GM18498 (cell line): ENCODE results near the gene TBP.
"Not testable (repeated sequence)": the region's sequence is repeated elsewhere in the genome, so short reads cannot be mapped to it uniquely, and the experiment has no call there.

Experiments
- ATAC-seq: cut with Tn5 transposase; IDR thresholded peaks from one replicate; pipeline ENCODE4 v1.9.1; 2021; ENCODE audit warnings: mild to moderate bottlenecking, moderate library complexity; ENCODE audit not compliant: unreplicated experiment

TBP gene

GRCh38 chr6:170554013-170554795, at the start of gene TBP:
Gene TBP, plus strand, starts transcription at chr6:170554369. Its CDS starts 2,661 bp downstream, at chr6:170557030.
- peak; percentile 95 for ATAC-seq

- no peak for ATAC-seq
These were observed 49.7 kb upstream of the TBP start for GRCh38 chr6:170504479-170504878.

DNA sequence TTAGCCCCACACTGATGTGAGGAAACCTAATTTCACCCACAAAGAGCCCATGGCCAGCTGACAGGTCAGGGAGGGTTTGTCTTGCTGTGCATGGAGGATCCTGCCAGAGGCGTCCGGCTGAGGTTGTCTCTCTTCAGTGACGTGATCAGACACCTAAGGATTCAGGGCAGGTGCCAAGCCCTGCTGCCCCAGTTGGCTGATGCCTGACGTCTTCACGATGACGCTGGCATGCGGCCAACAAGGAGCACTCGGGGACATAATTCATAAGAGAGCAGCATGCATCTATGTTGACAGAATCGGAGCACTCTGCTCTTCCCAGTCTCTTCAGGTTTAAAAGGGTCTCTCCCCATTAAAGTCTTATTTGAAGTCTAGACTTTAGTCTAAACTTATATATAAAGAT, 48.9 kb upstream of the TBP start:
- no peak for ATAC-seq

DNA sequence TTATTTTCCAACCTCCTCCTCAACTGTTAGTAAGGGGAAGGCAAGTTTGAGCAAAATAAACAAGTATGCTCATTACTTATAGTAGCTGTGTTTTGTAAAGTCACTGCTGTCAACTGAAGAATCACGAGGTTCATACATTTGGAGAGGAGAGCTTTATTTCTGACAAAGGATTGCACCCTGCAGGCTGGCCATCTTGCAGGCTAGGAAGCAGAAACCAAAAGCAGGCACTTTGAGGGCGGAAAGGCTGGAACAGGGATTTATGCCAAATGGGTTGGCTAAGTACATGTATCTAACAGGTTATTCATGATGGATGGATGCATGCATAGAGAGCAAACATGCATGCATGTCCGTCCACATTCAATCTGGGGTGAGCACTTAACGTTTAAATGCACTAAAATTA, 47.7 kb upstream of the TBP start:
- no peak for ATAC-seq

DNA sequence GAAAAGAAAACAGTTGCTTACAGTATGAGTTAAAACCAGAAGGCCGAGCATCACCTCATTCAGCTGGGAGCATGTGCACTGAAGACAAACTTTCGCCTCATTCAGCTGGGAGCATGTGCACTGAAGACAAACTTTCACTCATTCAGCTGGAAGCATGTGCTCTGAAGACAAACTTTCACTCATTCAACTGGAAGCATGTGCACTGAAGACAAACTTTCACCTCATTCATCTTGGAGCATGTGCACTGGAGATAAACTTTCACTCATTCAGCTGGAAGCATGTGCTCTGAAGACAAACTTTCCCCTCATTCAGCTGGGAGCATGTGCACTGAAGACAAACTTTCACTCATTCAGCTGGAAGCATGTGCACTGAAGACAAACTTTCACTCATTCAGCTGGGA, 46.4 kb upstream of the TBP start:
- not testable (repeated sequence) for ATAC-seq

DNA sequence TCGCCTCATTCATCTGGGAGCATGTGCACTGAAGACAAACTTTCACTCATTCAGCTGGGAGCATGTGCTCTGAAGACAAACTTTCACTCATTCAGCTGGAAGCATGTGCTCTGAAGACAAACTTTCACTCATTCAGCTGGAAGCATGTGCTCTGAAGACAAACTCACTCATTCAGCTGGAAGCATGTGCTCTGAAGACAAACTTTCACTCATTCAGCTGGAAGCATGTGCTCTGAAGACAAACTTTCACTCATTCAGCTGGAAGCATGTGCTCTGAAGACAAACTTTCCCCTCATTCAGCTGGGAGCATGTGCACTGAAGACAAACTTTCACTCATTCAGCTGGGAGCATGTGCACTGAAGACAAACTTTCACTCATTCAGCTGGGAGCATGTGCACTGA, 45.9 kb upstream of the TBP start:
- ATAC-seq = not testable (repeated sequence)

DNA sequence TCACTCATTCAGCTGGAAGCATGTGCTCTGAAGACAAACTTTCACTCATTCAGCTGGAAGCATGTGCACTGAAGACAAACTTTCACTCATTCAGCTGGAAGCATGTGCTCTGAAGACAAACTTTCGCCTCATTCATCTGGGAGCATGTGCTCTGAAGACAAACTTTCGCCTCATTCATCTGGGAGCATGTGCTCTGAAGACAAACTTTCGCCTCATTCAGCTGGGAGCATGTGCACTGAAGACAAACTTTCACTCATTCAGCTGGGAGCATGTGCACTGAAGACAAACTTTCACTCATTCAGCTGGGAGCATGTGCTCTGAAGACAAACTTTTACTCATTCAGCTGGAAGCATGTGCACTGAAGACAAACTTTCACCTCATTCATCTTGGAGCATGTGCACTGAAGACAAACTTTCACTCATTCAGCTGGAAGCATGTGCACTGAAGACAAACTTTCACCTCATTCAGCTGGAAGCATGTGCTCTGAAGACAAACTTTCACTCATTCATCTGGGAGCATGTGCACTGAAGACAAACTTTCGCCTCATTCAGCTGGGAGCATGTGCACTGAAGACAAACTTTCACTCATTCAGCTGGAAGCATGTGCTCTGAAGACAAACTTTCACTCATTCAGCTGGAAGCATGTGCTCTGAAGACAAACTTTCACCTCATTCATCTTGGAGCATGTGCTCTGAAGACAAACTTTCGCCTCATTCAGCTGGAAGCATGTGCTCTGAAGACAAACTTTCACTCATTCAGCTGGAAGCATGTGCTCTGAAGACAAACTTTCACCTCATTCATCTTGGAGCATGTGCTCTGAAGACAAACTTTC, 45.1 kb upstream of the TBP start:
- ATAC-seq = not testable (repeated sequence)

DNA sequence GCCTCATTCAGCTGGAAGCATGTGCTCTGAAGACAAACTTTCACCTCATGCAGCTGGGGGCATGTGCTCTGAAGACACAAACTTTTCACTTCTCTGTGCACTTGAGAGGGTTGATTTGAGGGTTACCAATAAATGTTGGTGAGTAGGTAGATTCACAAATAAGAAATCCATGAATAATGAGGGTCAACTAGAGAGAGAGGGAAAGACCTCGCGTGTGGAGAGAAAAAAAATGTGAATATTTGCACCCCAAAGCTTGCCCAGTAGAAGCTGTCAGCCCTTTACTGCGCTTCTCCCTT, 44.5 kb upstream of the TBP start:
- ATAC-seq = no peak

DNA sequence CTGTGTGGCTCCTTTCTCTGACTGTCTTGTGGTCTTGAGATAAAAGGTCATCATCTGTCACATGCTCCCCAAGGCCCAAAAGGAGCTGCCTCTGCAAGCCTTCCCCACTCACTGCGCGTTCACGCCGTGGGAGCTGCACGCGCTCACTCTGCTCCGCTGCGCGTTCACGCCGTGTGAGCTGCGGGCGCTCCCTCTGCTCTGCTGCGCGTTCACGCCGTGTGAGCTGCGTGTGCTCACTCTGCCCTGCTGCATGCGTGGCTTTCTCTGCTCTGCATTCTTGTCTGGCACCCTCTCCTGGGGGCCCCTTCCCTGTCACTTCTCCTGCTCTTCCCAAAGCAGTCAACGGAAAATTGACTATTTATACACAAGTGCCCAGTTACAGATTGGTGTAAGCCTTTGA, 43.5 kb upstream of the TBP start:
- ATAC-seq = no peak

DNA sequence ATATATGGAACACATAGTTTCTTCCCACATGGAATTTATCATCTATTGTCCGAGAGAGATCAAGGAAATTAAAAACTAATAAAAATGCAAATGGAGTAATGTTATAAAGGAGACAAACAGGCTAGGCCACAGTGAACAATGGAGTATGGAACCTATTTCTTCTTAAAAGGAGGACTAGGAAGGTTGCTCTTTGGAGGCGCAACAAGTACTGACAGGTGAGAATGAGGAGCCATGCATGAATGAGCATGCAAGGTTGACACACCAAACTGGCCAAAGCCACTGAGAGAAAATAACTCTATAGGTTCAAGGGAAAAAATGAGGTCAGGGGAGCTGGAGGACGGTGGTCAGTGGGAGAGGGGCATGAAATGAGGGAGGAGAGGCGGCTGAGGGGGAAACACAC, 41.9 kb upstream of the TBP start:
- no peak for ATAC-seq

- no peak for ATAC-seq
These were observed 39.3 kb upstream of the TBP start for GRCh38 chr6:170514908-170515307.

DNA sequence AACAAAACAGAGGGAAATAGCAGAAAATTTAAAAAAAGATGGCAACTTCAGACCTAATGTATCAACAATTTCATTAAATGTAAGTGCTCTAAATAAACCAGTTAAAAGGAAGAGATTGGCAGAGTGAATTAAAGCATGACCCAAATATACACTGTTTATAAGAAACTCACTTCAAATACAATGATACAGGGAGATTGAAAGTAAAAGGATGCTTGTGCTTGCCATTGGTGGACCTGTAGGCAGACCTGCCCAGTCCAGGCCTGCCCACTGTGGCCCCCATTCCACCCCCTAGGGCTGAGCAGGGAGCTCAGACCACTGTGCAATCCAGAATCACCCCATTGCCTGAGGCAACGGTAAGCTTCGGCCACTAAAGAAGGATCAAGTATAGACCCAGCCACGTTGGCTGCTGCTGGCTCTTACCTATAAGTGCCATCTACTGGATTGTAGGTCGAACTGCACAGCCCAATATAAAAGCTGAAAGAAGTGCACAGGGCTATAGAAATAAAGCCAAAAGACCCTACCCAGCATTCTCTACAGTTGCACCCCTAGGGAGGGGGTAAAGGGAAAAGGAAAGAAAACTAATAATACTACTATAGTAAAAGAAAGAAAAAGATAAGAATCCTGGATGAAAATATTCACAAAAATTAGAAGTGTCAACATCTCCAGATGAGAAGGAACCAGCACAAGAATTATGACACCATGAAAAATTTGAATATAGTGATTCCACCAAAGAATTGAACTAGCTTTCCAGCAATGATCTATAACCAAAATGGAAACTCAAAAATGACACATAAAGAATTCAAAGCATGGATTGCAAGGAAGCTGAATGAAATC, 37.2 kb upstream of the TBP start:
- ATAC-seq = peak; percentile 98

GRCh38 chr6:170522565-170523183, 31.5 kb upstream of the TBP start:
- no peak for ATAC-seq

GRCh38 chr6:170523256-170524171, 30.7 kb upstream of the TBP start:
- no peak for ATAC-seq

DNA sequence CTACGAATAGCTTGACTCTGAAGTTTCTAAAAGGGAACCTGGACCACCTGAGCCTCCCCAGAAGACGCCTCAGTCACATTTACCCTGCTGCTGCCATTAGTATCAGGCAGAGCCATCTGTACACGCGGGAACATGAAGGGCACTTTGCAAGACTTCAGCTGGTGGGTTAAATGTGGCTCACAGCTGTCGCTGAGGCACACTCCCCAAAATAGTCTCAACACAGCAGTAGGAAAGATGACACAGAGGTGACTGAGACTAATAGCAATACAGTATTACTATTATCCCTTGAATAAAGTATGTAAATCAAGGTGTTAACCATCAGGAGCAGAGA, 30.0 kb upstream of the TBP start:
- no peak for ATAC-seq

GRCh38 chr6:170525795-170526194, 28.4 kb upstream of the TBP start:
- no peak for ATAC-seq

- ATAC-seq = not testable (repeated sequence)
These were observed 26.2 kb upstream of the TBP start for GRCh38 chr6:170527995-170528394.

DNA sequence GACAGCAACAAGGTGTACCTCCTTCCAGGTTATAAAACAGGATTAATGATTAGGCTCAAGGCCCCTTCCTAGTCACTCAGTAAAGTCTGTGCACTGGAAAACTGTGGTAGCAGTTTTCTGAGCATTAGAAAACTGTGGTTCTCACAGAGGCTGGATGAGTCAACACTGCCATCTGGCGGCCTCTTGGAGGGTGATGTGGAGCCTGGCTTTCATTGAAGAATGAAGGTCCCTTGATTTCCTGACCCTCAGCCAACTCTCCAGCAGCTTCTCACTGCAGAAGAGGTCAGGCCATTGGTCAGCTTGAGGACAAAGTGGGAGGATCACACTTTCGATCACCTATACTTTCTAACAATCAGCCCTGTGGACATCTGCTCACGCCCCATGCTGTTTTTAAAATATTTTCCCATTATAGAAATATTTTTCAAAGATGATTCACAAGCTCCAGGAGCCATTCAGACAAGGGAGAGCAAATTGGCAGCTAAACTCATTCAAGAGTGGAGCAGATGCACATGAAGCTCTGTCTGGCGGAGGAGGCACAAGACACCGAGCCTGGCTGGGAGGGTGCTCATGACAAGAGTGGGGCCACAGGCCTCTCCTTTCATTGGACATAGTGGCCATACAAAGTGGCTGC, 24.2 kb upstream of the TBP start:
- ATAC-seq = peak; percentile 75

- no peak for ATAC-seq
These were observed 21.2 kb upstream of the TBP start for GRCh38 chr6:170532867-170533488.
